H1 (cell line): Measurements from ENCODE around the gene CDC14B.

Experiments
- CHD2 ChIP-seq: IDR thresholded peaks from 2 replicates; pipeline ENCODE4 v1.6.1; 2012; ENCODE audit warnings: low read length, improper control_type of control experiment
- CTCF ChIP-seq, 3 experiments: IDR thresholded peaks; 1 replicate in 2 of 3; 2 replicates in 1 of 3; pipeline versions ENCODE4 v1.5.1 to v1.6.1; 2011; ENCODE audit warnings: low read length in 3 of 3, mild to moderate bottlenecking in 3 of 3, inconsistent platforms in 2 of 3, low read depth in 1 of 3, moderate library complexity in 1 of 3; ENCODE audit not compliant: insufficient read depth in 1 of 3; ENCODE audit errors: control extremely low read depth in 1 of 3
- EP300 ChIP-seq, 2 experiments: IDR thresholded peaks; 1 replicate in 1 of 2; 2 replicates in 1 of 2; pipeline ENCODE4 v1.6.1; 2011 to 2012; ENCODE audit warnings: low read depth in 2 of 2, low read length in 2 of 2, mild to moderate bottlenecking in 2 of 2, borderline replicate concordance in 1 of 2, inconsistent platforms in 1 of 2, moderate library complexity in 1 of 2
- HDAC2 ChIP-seq, 2 experiments: fragments of 300-600 bp in 1 of 2; sonication (generic) in 1 of 2; IDR thresholded peaks; 2 replicates each; pipeline ENCODE4 v1.6.1; 2011 to 2012; ENCODE audit warnings: low read depth in 2 of 2, low read length in 2 of 2, mild to moderate bottlenecking in 2 of 2, moderate library complexity in 2 of 2, borderline replicate concordance in 1 of 2, inconsistent platforms in 1 of 2
- POLR2A ChIP-seq, 2 experiments: IDR thresholded peaks; 1 replicate in 1 of 2; 2 replicates in 1 of 2; pipeline ENCODE4 v1.6.1; 2011; ENCODE audit warnings: low read depth in 2 of 2, low read length in 2 of 2, mild to moderate bottlenecking in 2 of 2; ENCODE audit errors: control extremely low read depth in 1 of 2
- SP1 ChIP-seq: IDR thresholded peaks from 2 replicates; pipeline ENCODE4 v1.6.1; 2011; ENCODE audit warnings: low read depth, low read length

GRCh38 chr9:96512240-96512639 is 107.4 kb downstream of the CDC14B start:
- TF ChIP-seq CHD2 (no peak), EP300 (IDR thresholded peaks at IDR 0.05; ENCODE audit: borderline replicate concordance in 1 of 2, low read depth in 2 of 2, low read length in 2 of 2) (no peak), POLR2A (IDR thresholded peaks at IDR 0.05; ENCODE audit: control extremely low read depth in 1 of 2, low read depth in 2 of 2, low read length in 2 of 2) (no peak), SP1 (no peak), HDAC2 (IDR thresholded peaks at IDR 0.05; ENCODE audit: borderline replicate concordance in 1 of 2, low read depth in 2 of 2, low read length in 2 of 2) (no peak), CTCF (IDR thresholded peaks at IDR 0.05; ENCODE audit: control extremely low read depth in 1 of 3, insufficient read depth in 1 of 3, low read depth in 1 of 3, low read length in 3 of 3) (no peak)
